Stimulated activated CD4-positive, alpha-beta T cell treated with anti-CD3 and anti-CD28 coated beads, TNF-alpha, amount 100 ng/mL, for 1 hour (primary cell): ENCODE data around the gene NEU2.

Experiments
- DNase-seq, 3 donors: peaks; one replicate each; pipeline ENCODE4 v3.0.0-alpha.2; 2020; ENCODE audit warnings: low read depth in 3 of 3, low spot score in 1 of 3

Gene NEU2

DNA sequence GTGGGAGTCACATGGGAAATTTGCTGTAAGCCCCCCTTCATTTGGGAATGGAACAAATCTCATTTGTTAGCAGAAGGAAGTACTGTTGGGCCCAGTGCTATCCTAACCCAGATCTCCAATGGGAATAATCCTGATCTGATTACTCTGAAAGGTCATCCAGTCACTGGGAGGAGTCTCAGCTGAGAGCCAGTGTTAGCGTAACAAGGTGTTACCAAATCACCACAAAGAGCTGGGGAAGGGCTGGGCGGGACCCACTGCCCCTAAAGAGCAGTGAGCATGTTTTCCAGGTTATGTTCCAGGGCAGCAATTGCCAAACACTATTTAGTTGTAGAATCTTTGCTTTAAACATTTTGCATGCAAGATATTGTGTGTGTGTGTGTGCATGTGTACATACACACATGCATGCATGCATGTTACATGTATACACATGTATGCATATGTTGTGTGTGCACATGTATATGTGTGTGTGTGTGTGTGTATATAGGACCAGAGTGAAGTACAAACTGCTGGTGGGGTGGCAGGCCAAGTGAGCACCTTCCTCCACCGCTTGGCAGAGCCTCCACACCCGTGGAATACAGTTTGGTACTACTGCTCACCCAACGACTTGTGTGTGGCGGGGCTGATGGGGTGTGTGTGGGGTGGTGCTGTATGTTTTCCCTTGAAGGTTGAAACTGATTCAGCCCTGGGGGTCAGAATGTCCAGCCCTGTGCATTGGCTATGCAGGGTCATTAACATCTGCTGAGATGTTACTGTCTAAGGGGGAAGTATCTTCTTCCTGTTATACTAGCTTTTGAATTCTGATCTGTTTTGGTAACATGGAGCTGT, 42.9 kb downstream of the NEU2 start:
- DNase-seq, result no peak

- DNase-seq, result no peak
Measured at GRCh38 chr2:233075966-233076339, 43.5 kb downstream of the NEU2 start.

DNA sequence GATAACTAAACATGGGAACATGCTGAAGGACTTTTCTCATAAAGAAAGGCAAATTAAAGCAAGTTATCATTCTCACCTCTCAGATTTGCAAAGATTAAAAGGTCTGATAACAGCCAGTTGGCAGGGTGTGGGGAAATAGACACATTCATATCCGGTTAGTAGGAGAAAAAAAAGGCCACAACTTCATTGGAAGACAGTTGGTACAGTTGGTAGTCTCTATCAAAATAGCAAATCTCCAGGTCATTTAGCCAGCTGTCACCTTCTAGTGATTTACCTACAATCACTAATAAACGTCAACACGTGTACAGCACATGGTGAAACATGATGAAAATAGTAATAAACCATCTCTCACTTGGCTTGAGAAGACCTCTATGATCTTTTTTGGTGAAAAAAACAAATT, 44.3 kb downstream of the NEU2 start:
- no peak for DNase-seq

DNA sequence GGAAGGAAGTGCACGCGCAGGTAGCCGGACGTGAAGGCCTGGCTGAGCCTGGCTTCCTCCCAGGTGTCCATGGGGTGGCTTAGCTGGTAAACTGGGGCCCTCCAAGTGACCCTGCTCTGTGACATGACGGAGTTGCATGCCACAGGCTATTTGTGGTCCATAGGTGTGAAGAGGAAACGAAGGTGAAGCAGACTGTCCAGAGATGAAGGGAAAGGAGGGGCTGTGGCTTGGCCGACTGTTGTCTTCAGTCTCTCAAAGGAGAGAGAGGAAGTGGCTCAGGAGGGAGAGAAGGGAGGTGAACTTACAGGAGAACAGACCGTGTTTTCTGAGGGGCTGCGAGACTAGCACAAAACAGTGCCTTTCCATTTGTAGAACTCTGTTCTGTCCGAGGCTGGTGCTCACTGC, 47.0 kb downstream of the NEU2 start:
- DNase-seq, result no peak

DNA sequence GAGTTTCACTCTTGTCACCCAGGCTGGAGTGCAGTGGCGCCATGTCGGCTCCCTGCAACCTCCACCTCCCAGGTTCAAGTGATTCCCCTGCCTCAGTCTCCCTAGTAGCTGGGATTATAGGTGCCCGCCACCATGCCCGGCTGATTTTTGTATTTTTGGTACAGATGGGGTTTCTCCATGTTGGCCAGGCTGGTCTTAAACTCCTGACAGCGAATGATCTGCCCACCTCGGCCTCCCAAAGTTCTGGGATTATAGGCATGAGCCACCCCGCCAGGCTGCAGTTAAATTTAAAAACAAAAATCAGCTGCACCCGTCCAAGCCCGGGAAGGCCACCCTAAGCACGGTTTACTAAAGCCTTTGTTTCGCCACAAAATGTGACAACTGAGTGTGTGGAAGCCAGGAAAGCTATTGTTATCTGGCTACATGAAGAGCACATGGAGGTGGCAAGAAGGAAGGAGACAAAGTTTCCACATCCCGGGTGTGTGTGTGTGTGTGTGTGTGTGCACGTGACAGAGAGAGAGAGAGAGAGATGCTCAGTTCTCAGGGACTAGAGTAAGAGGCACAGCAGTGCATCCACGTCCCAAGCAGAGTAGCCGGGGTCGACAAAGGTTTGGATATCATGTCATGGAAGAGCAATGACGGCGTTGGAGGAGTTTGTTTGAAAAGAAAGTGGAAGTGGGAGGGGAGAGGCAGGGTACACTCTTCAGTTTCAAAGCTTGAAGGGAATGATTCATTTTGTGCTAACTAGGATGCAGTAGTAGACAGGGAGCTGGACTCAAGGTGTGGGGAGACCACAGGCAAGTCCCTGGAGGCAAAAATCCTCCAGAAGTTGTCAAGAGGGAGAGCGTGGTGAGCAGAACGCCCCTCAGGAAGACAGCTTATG, 47.7 kb downstream of the NEU2 start:
- no peak for DNase-seq

GRCh38 chr2:233080836-233081229, 48.4 kb downstream of the NEU2 start:
- no peak for DNase-seq

DNA sequence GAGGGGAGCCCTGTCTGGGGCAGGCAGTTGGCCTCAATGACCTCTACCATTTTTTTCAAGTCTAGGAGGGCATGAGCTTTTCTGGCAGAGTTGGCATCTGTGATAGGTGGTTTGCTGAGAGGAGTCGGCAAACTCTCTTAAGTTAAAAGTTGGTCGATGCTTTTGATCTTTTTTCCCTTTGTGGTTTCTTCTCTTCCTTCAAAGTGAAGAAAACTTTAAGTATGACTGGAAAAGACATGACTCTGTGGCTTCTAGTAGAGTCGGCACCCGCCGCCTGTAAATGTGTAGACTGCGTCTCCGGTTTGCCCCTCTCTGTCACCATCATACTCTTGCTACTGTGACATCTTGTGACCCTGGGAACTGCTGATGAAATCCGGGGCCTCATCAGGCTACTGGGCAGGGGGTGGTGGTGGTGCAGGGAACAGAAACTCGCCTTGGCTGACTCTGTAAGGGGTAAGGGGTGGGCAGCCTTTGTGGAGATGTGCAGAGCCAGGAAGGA, 48.8 kb downstream of the NEU2 start:
- no peak for DNase-seq

DNA sequence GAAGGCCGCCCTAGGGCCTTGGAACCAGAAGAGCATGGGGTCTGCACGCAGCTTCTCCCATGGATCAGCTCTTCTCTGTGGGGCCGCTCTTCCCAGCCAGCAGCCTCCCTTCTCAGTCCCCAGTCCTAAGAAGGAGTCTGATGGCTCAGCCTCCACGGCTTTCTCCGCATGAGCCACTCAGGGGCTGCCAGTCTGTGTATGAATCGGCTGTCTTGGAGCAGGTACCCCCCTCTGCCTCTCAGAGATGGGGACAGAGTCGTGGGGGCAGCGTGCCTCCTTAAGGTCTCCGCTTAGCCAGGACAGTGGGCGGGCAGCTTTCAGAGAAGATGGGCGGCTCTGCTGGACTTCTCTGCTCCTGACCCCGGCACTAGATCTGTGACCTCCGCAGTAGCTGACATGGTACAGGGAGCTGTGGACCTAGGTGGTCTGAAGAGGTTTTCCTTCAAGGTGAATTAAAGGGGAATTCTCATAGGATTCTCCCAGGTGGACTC, 49.3 kb downstream of the NEU2 start:
- no peak for DNase-seq

DNA sequence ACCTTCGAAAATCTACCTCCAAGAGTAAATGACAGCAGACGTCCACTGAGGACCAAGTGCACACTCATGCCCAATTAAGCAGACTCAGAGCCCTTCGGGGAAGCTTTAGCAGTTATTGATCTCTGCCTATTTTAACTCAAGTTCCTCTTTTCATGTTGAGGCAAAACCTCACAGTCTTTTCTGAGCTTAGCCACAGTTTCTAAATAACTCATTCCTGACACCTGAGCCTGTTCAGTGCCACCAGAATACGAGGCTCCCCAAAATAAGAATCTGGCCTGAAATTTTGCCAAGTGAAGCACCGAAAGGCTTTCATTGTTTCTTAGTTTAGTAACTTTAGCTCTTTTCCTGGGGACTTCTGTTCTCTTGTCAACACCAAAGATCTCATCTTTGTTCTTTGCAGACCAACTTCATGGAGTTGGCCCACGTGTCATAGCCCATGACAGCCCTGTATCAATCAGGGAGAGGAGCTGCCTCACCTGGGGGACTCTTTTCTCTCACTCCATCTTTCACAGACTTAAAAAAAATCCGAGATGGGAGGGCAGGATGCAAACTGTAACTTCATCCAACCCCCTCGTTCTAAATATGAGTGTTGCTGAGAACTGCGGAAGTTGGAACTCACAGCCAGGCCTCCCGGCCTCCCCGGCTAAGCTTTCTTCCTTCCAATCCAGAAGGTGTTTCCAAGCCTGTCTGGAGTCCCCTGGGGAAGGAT, 49.9 kb downstream of the NEU2 start:
- DNase-seq, result no peak

DNA sequence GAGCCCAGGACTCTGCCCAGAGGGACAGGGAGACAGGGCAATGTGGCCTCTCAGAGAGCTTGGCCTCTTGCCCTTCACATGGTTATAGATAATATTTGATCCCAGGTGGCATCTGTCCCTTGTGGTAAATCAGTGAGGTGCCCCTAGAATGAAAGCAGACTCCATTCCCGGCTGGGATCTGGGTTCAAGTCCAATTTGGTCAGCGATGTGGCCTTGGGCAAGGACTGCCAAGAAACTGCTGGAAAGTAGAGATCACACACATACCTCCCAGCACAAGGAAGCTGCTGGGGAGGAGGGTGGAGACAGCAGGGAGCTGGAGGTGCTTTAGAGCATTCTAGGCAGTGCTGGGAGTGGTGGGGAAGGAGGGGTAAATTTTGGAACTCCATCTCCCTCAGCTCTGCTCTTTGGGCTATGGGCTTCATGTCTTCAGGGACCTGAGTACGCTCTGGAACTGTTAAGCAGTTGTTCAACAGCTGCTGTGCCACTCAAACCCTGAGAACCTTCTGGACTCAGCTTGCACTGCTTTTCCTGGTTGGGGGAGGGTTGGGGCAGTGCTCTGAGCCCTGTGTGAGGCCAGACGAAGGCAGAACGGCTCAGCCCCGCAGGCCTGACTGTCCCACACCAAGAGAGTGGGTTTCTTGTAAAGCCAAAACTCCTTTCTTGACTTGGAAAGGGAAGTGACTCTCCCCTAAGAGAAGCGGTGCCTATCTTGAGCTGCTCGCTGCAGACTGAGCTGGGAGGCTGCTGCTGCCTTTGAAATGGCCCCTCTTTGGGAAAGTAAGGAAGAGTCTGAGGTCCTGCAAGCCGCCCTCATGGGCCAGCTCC, 50.7 kb downstream of the NEU2 start:
- no peak for DNase-seq

GRCh38 chr2:233083782-233084181, 51.3 kb downstream of the NEU2 start:
- DNase-seq, result no peak

DNA sequence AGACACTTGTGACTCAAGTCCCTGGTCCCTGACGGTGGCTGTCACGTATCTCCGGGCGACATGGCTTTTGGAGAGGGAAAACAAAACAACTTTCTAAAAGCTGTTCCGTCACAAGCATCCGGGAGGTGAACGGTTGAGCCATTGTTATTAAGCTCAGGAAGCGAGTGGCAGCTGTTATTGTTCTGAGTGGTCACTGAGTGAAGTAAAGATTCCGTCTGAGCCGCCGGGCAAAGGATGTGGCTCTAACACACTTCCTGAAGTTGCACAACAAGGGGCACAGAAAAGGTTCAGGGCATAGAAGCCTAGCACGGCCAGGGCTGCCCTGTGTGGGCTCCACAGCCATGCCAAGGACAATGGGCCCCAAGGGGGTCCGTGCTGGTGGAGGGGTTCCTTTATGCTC, 52.0 kb downstream of the NEU2 start:
- no peak for DNase-seq
